BJ (cell line): ENCODE measurements around the gene KRTAP9-1. TPM values are rescaled to one million over a fixed set of nuclear protein-coding genes. Genes with fewer than 3 reads are reported as not detected.
"Not testable (repeated sequence)": the region's sequence is repeated elsewhere in the genome, so short reads cannot be mapped to it uniquely, and the experiment has no call there.

Experiments
- CTCF ChIA-PET: fragments of 350-600 bp; formaldehyde crosslinking; extraction: SDS; loops from one replicate; lab custom pipeline; 2021; ENCODE audit warnings: antibody characterized with exemption, inconsistent platforms; lab: Yijun Ruan, JAX
- POLR2A ChIA-PET: fragments of 300-600 bp; sonication (Branson Sonifier 250); formaldehyde crosslinking; extraction: SDS; loops from one replicate; lab custom pipeline; 2021; ENCODE audit warnings: antibody characterized with exemption; lab: Charles Lee
- DNase-seq: peaks from one replicate; pipeline ENCODE4 v3.0.0-alpha.2; 2011; ENCODE audit warnings: low read depth
- H3K27me3 ChIP-seq: 2 replicates; pipeline ENCODE4 v1.6.0; 2011; ENCODE audit warnings: low read length; ENCODE audit not compliant: control insufficient read depth, insufficient read depth
- H3K36me3 ChIP-seq: 2 replicates; pipeline ENCODE4 v1.5.1; 2011; ENCODE audit warnings: low read length; ENCODE audit not compliant: control insufficient read depth, insufficient read depth
- H3K4me3 ChIP-seq: 2 replicates; pipeline ENCODE4 v1.5.1; 2011; ENCODE audit warnings: low read depth, mild to moderate bottlenecking, control low read depth, low read length
- CTCF ChIP-seq: IDR thresholded peaks from 2 replicates; pipeline ENCODE4 v1.5.1; 2011; ENCODE audit warnings: low read depth, mild to moderate bottlenecking, control low read depth, inconsistent platforms, low read length, moderate library complexity; ENCODE audit not compliant: insufficient read depth
- polyA plus RNA-seq: library from polyadenylated mRNA; depleted of rRNA; stranded (reverse); fragments of >200 nt; gene quantifications from 2 replicates; pipeline ENCODE4 v1.2.3, GENCODE V29; 2011

KRTAP9-1 gene
- polyA plus RNA-seq, 1 experiment: not detected

- CTCF ChIA-PET: no interaction called here
- no peak for TF ChIP-seq CTCF
- Histone ChIP-seq H3K4me3 (no peak overlapping the region), H3K36me3 (no peaks in the 10 kb centered on the region), H3K27me3 (no peaks in the 10 kb centered on the region)
- POLR2A ChIA-PET: no interaction called here
- no peak for DNase-seq
These were observed 42.0 kb upstream of the KRTAP9-1 start for GRCh38 chr17:41147531-41148204.

- DNase-seq, H3K27me3 ChIP-seq, CTCF ChIA-PET, H3K36me3 ChIP-seq, H3K4me3 ChIP-seq, POLR2A ChIA-PET: not testable (repeated sequence)
These were observed 40.6 kb upstream of the KRTAP9-1 start for GRCh38 chr17:41148971-41149651.

- POLR2A ChIA-PET: no interaction called here
- TF ChIP-seq CTCF: no peak
- no peak for DNase-seq
- Histone ChIP-seq H3K27me3 (no peaks in the 10 kb centered on the region), H3K4me3 (no peak within 1 kb of the TSS), H3K36me3 (no peaks in the 10 kb centered on the region)
- CTCF ChIA-PET: no interaction called here
These were observed 40.1 kb upstream of the KRTAP9-1 start, which contains the start of gene KRTAP4-5 for GRCh38 chr17:41149652-41149985. Gene KRTAP4-5 (minus strand): TSS chr17:41149825. CDS start chr17:41149767, 58 bp downstream.

- ChIA-PET POLR2A (no interaction called here), CTCF (no interaction called here)
- Histone ChIP-seq H3K4me3 (no peak overlapping the region), H3K27me3 (no peaks in the 10 kb centered on the region), H3K36me3 (no peaks in the 10 kb centered on the region)
- no peak for TF ChIP-seq CTCF
- DNase-seq: no peak
These were observed 39.7 kb upstream of the KRTAP9-1 start for GRCh38 chr17:41150026-41150425.

GRCh38 chr17:41151525-41151924 lies 38.2 kb upstream of the KRTAP9-1 start:
- TF ChIP-seq CTCF: no peak
- H3K36me3 ChIP-seq: no peaks in the 10 kb centered on the region
- POLR2A ChIA-PET: no interaction called here
- no peak overlapping the region for H3K4me3 ChIP-seq
- DNase-seq: no peak
- CTCF ChIA-PET: no interaction called here
- no peaks in the 10 kb centered on the region for H3K27me3 ChIP-seq

- H3K36me3 ChIP-seq: no peaks in the 10 kb centered on the region
- POLR2A ChIA-PET: no interaction called here
- H3K27me3 ChIP-seq: no peaks in the 10 kb centered on the region
- TF ChIP-seq CTCF: no peak
- CTCF ChIA-PET: no interaction called here
- no peak overlapping the region for H3K4me3 ChIP-seq
- no peak for DNase-seq
These were observed 35.8 kb upstream of the KRTAP9-1 start for GRCh38 chr17:41153856-41154255.

- H3K27me3 ChIP-seq, CTCF ChIA-PET, H3K4me3 ChIP-seq, H3K36me3 ChIP-seq, DNase-seq, POLR2A ChIA-PET: not testable (repeated sequence)
These were observed 29.5 kb upstream of the KRTAP9-1 start for GRCh38 chr17:41160190-41160589.
